NCI-H1694 (cell line): ENCODE results near the gene CNKSR3.

ENCODE experiments used
- DNase-seq: peaks from one replicate; lab custom pipeline; 2025; lab: John Stamatoyannopoulos, UW

The CNKSR3 gene

DNA sequence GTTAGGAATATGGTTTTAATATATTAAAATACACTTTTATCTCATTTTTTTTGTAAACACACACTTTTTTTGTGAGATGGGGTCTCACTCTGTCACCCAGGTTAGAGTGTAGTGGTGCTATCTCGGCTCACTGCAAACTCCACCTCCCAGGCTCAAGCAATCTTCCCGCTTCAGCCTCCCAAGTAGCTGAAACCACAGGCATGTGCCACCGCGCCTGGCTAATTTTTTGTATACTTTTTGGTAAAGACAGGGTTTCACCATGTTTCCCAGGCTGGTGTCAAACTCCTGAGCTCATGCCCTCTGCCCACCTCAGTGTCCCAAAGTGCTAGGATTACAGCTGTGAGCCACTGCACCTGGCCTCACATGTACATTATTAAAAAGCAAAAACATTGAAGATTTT is 164.7 kb downstream of the CNKSR3 start:
- DNase-seq, result no peak

- no peak for DNase-seq
Observed at GRCh38 chr6:154343473-154344308, 166.8 kb downstream of the CNKSR3 start.

DNA sequence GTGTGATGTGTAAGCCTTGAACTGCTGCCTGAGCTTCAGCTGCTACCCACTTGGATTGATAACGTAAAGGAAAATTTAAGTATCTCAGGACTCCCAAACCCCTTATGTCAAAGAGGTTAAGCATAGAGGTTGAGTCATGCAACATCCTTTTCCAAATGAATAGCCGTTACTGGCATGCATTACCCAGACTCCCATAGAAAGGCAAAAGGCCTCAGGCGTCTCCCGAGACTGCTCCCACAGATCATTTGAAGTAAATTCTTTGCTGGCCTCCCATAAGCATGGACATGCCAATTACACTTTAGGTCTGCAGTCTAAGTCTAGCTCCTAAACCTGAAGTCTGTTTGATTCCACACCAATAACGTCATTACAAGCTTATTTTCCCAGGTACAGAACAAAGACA is 168.6 kb downstream of the CNKSR3 start:
- DNase-seq, result no peak

- DNase-seq, result no peak
Observed at GRCh38 chr6:154341336-154341735, 169.1 kb downstream of the CNKSR3 start.
